Measurements from ENCODE around the gene IRAK4. TPM values are rescaled to one million over a fixed set of nuclear protein-coding genes. Genes with fewer than 3 reads are reported as not detected.

Gene IRAK4
- total RNA-seq, 2 experiments from 2014 or later, result 17.3 to 28.9 TPM

DNA sequence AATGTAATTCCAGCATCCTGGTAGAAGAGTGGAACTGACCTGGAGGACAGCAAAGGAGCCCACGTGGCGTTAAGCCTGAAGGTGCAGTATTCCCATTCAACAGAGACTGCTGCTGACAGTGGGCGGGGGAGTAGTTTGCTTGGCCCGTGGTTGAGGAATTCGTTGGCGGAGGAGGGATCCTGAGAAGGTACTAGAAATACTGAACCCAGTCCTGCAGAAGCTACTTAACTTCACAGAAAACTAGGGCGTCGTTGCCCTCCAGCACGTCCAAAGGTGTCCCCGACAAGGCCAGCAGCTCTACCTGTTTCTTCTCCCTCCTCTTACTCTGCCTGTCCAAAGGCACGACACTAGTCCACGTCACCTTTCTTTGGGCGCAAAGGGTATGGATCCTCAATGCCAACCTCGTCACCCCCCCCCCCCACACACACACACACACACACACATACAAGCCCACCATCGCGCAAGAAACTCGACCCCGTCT is 464 bp upstream of the IRAK4 start:
- Histone ChIP-seq H3K4me1 (ENCODE audit: insufficient read depth, low read length, poor library complexity, severe bottlenecking) (peaks cover 45% of the 10 kb centered on the region), H3K9me2 (ENCODE audit: insufficient read depth, low read length) (no peaks in the 10 kb centered on the region), H3K9me3 (ENCODE audit: low read length) (peaks cover under 1% of the 10 kb centered on the region; the same call in 1 of the 2 replicates), H3K27ac (ENCODE audit: low read depth, low read length, poor library complexity, severe bottlenecking) (peak overlapping the region; percentile 88), H3K36me3 (ENCODE audit: insufficient read depth, low read length) (peaks cover 24% of the 10 kb centered on the region), H3K4me2 (ENCODE audit: low read length) (peak overlapping the region; percentile 98), H3K4me3 (ENCODE audit: low read depth, low read length, poor library complexity, severe bottlenecking) (peak overlapping the region; percentile 76), H2AFZ (ENCODE audit: low read length) (peak overlapping the region; percentile 67; the same call in 1 of the 2 replicates), H3K79me2 (ENCODE audit: insufficient read depth, low read depth, low read length) (peaks cover 75% of the 10 kb centered on the region), H4K20me1 (ENCODE audit: insufficient read depth, low read length) (peaks cover 10% of the 10 kb centered on the region; the same call in 1 of the 2 replicates)
- ChIA-PET POLR2A (interaction anchor here (0.7 to 4.1 kb wide), 7 partner anchors 8 to 1383 kb away, joined by 3 to 27 read pairs (median 3); partner anchors contain the start of genes TMEM117 and TWF1), CTCF (ENCODE audit: unreplicated experiment) (no interaction called here)
- TSS peak; percentile 68 for BruUV-seq (replicated peaks)
- TF ChIP-seq, protein P1, sequence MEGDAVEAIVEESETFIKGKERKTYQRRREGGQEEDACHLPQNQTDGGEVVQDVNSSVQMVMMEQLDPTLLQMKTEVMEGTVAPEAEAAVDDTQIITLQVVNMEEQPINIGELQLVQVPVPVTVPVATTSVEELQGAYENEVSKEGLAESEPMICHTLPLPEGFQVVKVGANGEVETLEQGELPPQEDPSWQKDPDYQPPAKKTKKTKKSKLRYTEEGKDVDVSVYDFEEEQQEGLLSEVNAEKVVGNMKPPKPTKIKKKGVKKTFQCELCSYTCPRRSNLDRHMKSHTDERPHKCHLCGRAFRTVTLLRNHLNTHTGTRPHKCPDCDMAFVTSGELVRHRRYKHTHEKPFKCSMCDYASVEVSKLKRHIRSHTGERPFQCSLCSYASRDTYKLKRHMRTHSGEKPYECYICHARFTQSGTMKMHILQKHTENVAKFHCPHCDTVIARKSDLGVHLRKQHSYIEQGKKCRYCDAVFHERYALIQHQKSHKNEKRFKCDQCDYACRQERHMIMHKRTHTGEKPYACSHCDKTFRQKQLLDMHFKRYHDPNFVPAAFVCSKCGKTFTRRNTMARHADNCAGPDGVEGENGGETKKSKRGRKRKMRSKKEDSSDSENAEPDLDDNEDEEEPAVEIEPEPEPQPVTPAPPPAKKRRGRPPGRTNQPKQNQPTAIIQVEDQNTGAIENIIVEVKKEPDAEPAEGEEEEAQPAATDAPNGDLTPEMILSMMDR (conservative IDR thresholded peaks at IDR 0.05; ENCODE audit: low read length), result no peak
- no peak for TF ChIP-seq EZH2phosphoT487 (IDR thresholded peaks at IDR 0.05; ENCODE audit: borderline replicate concordance, low read depth, low read length)
- DNase-seq (ENCODE audit: low spot score), result no peak
- intact Hi-C loops (cut with micrococcal nuclease; ENCODE audit: unreplicated experiment), result loop anchor here (2.0 kb wide), 2 partner anchors 47 to 79 kb away; partner anchors contain the start of gene TMEM117

DNA sequence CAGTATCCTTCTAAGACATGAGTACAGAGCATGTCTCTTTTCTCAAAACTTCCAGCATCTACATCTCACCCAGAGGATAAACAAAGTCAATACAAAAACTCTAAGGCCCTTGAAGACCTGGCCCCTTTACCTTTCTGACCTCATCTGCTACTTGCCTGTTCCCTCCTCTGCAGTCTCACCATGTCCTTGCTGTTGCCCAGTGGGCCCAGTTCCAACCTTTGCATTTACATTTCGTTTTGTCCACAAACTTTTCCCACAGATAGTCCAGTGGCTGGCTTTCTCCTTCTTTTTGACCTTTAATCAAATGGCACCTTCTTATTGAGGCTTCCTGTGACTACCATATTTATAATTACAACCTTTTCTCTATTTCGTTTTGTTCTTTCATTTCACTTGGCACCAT is 1.6 kb downstream of the IRAK4 start:
- no peaks in the 10 kb centered on the region for H3K9me2 ChIP-seq (ENCODE audit: insufficient read depth, low read length)
- H3K27ac ChIP-seq (ENCODE audit: low read depth, low read length, poor library complexity, severe bottlenecking), result no peak overlapping the region
- 0 out of 2 replicates have a peak, but pooled peaks cover 4% of the 10 kb centered on the region for H3K9me3 ChIP-seq (ENCODE audit: low read length)
- peaks cover 40% of the 10 kb centered on the region for H3K4me1 ChIP-seq (ENCODE audit: insufficient read depth, low read length, poor library complexity, severe bottlenecking)
- H3K79me2 ChIP-seq (ENCODE audit: insufficient read depth, low read depth, low read length), result peaks cover 58% of the 10 kb centered on the region
- intact Hi-C loops (cut with micrococcal nuclease; ENCODE audit: unreplicated experiment), result no loop called here
- TF ChIP-seq, protein P1 (conservative IDR thresholded peaks at IDR 0.05; ENCODE audit: low read length), result no peak
- no peak for TF ChIP-seq EZH2phosphoT487 (IDR thresholded peaks at IDR 0.05; ENCODE audit: borderline replicate concordance, low read depth, low read length)
- POLR2A ChIA-PET, result interaction anchor here (0.7 to 4.1 kb wide), 3 partner anchors 8 to 121 kb away, joined by 5 to 27 read pairs (median 5); partner anchors contain the start of gene TWF1
- DNase-seq (ENCODE audit: low spot score), result no peak
- peaks cover 10% of the 10 kb centered on the region; the same call in 1 of the 2 replicates for H4K20me1 ChIP-seq (ENCODE audit: insufficient read depth, low read length)
- peak overlapping the region; percentile 99 for H3K4me2 ChIP-seq (ENCODE audit: low read length)
- CTCF ChIA-PET (ENCODE audit: unreplicated experiment), result no interaction called here
- no TSS peak for BruUV-seq (replicated peaks)
- H2AFZ ChIP-seq (ENCODE audit: low read length), result no peak overlapping the region; the same call in 1 of the 2 replicates
- peak overlapping the region; percentile 76 for H3K4me3 ChIP-seq (ENCODE audit: low read depth, low read length, poor library complexity, severe bottlenecking)
- H3K36me3 ChIP-seq (ENCODE audit: insufficient read depth, low read length), result peaks cover 14% of the 10 kb centered on the region

DNA sequence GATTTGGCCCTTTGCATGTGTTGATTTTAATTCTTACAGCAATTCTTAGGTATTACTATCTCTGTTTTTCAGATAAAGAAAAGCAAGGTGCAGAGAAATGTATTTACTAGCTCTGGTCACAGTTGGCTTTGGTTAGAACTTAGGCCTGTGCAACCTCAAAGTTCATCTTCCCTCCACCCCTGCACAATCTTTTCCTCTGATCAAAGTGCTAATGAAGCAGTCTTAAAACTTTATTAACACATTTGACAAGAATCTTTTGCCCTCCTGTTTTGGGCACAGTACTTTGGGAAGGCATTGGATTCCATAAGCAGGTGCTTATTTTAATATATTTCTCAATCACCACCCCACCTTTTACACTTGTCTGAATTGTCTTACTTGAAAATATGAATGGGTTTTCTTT is 2.7 kb downstream of the IRAK4 start:
- Histone ChIP-seq H4K20me1 (ENCODE audit: insufficient read depth, low read length) (peaks cover 10% of the 10 kb centered on the region; the same call in 1 of the 2 replicates), H3K9me2 (ENCODE audit: insufficient read depth, low read length) (no peaks in the 10 kb centered on the region), H3K79me2 (ENCODE audit: insufficient read depth, low read depth, low read length) (peaks cover 52% of the 10 kb centered on the region), H3K4me2 (ENCODE audit: low read length) (peak overlapping the region; percentile 99), H3K36me3 (ENCODE audit: insufficient read depth, low read length) (peaks cover 12% of the 10 kb centered on the region), H3K4me1 (ENCODE audit: insufficient read depth, low read length, poor library complexity, severe bottlenecking) (peaks cover 38% of the 10 kb centered on the region), H3K4me3 (ENCODE audit: low read depth, low read length, poor library complexity, severe bottlenecking) (peak overlapping the region; percentile 76), H2AFZ (ENCODE audit: low read length) (no peak overlapping the region), H3K27ac (ENCODE audit: low read depth, low read length, poor library complexity, severe bottlenecking) (no peak overlapping the region), H3K9me3 (ENCODE audit: low read length) (0 out of 2 replicates have a peak, but pooled peaks cover 4% of the 10 kb centered on the region)
- intact Hi-C loops (cut with micrococcal nuclease; ENCODE audit: unreplicated experiment), result no loop called here
- ChIA-PET POLR2A (interaction anchor here (0.8 to 4.1 kb wide), 2 partner anchors 15 to 45 kb away, joined by 3 to 27 read pairs; partner anchors contain the start of gene TWF1), CTCF (ENCODE audit: unreplicated experiment) (no interaction called here)
- no TSS peak for BruUV-seq (replicated peaks)
- no peak for TF ChIP-seq EZH2phosphoT487 (IDR thresholded peaks at IDR 0.05; ENCODE audit: borderline replicate concordance, low read depth, low read length)
- TF ChIP-seq, protein P1 (conservative IDR thresholded peaks at IDR 0.05; ENCODE audit: low read length), result no peak
- no peak for DNase-seq (ENCODE audit: low spot score)

All from OCI-LY7 (cell line).